Brain microvascular endothelial cell (primary cell): ENCODE measurements around the gene BLVRB.
"Not testable (repeated sequence)": the region's sequence is repeated elsewhere in the genome, so short reads cannot be mapped to it uniquely, and the experiment has no call there.

Source experiments
- DNase-seq: peaks from one replicate; pipeline ENCODE4 v3.0.0-alpha.2; 2020
- H3K27ac ChIP-seq: fragments of 250-450 bp; sonication (Bioruptor Pico); 2 replicates; pipeline ENCODE4 v1.5.1; 2020; ENCODE audit warnings: mild to moderate bottlenecking, moderate library complexity
- H3K27me3 ChIP-seq: fragments of 250-450 bp; sonication (Bioruptor Pico); replicated peaks from 2 replicates; pipeline ENCODE4 v1.5.1; 2020; ENCODE audit warnings: mild to moderate bottlenecking
- H3K36me3 ChIP-seq: fragments of 250-450 bp; sonication (Bioruptor Pico); replicated peaks from 2 replicates; pipeline ENCODE4 v1.5.1; 2020; ENCODE audit warnings: mild to moderate bottlenecking
- H3K4me3 ChIP-seq: 2 replicates; pipeline ENCODE4 v1.5.1; 2011; ENCODE audit warnings: low read depth, mild to moderate bottlenecking, control low read depth, low read length, moderate library complexity
- in situ Hi-C: cut with HindIII; loops from 2 replicates; pipeline ENCODE4 v1.10.0; 2017; ENCODE audit warnings: low sequenced_read_pairs, low pct_ligation_motif_present
- TF ChIP-seq, protein P1 (sequence below): IDR thresholded peaks from 2 replicates; pipeline ENCODE4 v1.5.1; 2011; ENCODE audit warnings: low read depth, mild to moderate bottlenecking, moderate library complexity, low read length, control low read depth, inconsistent platforms; ENCODE audit errors: missing control alignments

Gene BLVRB

DNA sequence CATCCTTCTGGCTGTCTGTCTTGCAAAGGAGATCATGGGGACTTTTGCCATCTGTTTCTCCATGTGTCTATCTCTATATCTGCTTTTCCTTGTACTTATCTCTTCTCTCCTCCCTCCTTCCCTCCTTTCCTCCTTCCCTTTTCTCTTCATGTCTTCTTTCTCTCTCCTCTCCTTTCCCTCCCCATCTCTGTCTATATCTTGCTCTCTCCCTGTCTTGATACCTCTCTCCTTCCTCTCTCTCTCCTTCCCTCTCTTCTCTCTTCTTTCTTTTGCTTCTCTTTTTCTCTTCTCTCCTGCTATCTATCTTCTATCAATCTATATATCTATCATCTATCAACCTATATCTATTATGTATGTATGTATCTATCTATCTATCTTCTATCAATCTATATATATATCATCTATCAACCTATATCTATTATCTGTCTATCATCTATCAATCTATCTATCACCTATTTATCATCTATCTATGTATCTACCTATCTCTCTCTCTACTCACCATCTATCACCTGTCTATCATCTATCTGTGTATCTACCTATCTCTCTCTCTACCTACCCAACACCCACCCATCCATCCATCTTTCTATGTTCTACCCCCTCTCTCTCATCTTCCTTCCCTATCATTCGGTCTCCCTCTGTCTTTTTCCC is 28.8 kb upstream of the BLVRB start:
- in situ Hi-C loops = no loop called here
- TF ChIP-seq, protein P1, sequence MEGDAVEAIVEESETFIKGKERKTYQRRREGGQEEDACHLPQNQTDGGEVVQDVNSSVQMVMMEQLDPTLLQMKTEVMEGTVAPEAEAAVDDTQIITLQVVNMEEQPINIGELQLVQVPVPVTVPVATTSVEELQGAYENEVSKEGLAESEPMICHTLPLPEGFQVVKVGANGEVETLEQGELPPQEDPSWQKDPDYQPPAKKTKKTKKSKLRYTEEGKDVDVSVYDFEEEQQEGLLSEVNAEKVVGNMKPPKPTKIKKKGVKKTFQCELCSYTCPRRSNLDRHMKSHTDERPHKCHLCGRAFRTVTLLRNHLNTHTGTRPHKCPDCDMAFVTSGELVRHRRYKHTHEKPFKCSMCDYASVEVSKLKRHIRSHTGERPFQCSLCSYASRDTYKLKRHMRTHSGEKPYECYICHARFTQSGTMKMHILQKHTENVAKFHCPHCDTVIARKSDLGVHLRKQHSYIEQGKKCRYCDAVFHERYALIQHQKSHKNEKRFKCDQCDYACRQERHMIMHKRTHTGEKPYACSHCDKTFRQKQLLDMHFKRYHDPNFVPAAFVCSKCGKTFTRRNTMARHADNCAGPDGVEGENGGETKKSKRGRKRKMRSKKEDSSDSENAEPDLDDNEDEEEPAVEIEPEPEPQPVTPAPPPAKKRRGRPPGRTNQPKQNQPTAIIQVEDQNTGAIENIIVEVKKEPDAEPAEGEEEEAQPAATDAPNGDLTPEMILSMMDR = no peak
- H3K27ac ChIP-seq = no peak overlapping the region
- no peak for DNase-seq
- H3K36me3 ChIP-seq = no peaks in the 10 kb centered on the region
- H3K4me3 ChIP-seq = no peak overlapping the region
- peaks cover 5% of the 10 kb centered on the region for H3K27me3 ChIP-seq

DNA sequence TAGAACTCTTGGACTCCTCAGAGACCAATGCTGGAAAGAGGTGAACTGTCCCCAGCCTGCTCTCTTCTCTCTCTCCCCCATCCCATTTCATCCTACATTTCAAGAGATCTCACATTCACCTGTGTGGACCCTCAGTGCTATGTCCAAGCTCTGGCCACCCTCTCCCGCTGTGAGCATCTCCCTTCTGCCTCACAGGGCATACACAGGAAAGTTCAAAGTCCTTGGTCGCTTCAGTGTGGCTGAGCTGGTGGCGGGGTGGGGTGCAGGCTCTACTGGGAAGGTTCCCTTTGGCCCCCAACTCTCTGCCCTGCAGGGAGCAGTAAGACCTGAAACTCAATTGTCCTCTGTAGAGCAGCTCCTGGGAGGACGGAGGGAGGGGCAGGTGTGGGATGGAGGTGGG is 28.2 kb upstream of the BLVRB start:
- H3K27me3 ChIP-seq = peaks cover 5% of the 10 kb centered on the region
- H3K27ac ChIP-seq = no peak overlapping the region
- in situ Hi-C loops = no loop called here
- no peaks in the 10 kb centered on the region for H3K36me3 ChIP-seq
- DNase-seq = no peak
- TF ChIP-seq, protein P1 = no peak
- H3K4me3 ChIP-seq = no peak overlapping the region

DNA sequence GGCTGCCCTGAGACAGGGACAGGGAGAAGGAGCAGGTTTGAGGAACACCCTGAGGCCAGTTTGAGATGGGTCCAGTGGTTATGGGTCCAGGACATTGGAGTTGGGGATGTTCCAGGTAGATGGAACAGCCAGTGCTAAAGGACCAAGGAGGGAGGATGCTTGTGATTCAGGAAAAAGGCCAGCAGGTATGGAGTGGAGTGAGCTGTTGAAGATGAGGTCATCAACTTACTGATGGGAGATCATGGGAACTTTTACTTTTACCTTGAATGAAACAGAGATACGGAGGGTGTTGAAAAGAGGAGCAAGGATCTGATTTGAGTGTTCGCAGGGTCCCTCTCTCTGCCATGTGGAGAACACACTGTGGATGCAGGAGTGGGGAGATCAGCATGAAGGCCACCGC is 26.7 kb upstream of the BLVRB start:
- H3K27ac ChIP-seq = no peak overlapping the region
- no peak for DNase-seq
- H3K27me3 ChIP-seq = peaks cover 5% of the 10 kb centered on the region
- H3K4me3 ChIP-seq = no peak overlapping the region
- H3K36me3 ChIP-seq = no peaks in the 10 kb centered on the region
- in situ Hi-C loops = no loop called here
- TF ChIP-seq, protein P1 = no peak

DNA sequence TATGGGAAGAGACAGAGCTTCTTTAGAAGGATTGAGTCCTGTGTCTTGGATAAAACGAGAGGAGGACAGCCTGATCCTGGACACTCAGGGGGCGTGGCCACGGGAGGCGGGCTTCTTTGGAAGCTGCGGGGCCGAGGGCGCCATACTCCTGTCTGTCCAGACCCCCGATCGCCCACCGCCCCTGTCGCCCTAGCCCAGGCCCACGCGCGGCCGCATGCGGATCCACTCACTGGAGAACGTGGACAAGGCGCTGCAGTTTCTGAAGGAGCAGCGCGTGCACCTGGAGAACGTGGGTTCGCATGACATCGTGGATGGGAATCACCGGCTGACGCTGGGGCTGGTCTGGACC is 24.3 kb upstream of the BLVRB start:
- peaks cover 5% of the 10 kb centered on the region for H3K27me3 ChIP-seq
- no peaks in the 10 kb centered on the region for H3K36me3 ChIP-seq
- TF ChIP-seq, protein P1 = no peak
- DNase-seq = no peak
- no peak overlapping the region for H3K27ac ChIP-seq
- H3K4me3 ChIP-seq = no peak overlapping the region
- in situ Hi-C loops = no loop called here

DNA sequence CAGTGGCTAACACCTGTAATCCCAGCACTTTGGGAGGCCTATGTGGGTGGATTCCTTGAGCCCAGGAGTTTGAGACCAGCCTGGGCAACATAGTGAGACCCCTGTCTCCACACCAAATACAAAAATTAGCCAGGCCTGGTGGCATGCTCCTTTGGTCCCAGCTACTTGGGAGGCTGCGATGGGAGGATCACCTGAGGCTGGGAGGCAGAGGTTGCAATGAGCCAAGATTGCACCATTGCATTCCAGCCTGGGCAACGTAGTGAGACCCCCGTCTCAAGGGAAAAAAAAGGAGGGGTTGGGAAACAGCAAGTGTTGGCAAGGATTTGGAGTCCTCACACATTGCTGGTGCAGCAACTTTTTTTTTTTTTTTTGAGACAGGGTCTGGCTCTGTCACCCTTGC is 20.5 kb upstream of the BLVRB start:
- Histone ChIP-seq H3K27me3 (no peaks in the 10 kb centered on the region), H3K36me3 (no peaks in the 10 kb centered on the region), H3K4me3 (no peak overlapping the region), H3K27ac (no peak overlapping the region)
- no peak for DNase-seq
- in situ Hi-C loops = no loop called here
- TF ChIP-seq, protein P1 = no peak

DNA sequence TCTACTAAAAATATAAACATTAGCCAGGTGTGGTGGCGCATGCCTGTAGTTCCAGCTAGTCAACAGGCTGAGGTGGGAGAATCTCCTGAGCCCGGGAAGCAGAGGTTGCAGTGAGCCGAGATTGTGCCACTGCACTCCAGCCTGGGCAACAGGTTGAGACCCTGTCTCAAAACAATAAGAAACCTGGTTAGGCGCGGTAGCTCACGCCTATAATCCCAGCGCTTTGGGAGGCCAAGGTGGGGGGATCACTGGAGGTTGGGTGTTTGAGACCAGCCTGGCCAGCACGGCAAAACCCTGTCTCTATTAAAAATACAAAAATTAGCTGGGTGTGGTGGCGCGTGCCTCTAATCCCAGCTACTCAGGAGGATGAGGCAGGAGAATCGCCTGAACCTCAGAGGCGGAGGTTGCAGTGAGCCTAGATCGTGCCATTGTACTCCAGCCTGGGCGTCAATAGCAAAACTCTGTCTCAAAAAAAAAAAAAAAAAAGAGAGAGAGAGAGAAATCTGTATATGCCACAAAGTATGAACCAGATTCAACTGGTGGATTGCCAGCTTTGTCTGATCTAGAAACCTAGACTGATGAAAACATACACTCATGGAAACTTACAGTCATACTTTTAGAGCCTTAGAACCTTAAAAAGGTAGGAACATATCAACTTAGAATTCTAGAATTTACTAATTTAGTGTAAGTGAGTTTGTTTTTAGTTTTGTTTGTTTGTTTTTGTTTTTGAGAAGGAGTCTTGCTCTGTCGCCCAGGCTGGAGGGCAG is 10.5 kb upstream of the BLVRB start:
- H3K27me3 ChIP-seq, DNase-seq, in situ Hi-C loops, H3K36me3 ChIP-seq, H3K4me3 ChIP-seq, H3K27ac ChIP-seq: not testable (repeated sequence)
